ENCODE measurements around the gene UVSSA. TPM values are rescaled to one million over a fixed set of nuclear protein-coding genes. Genes with fewer than 3 reads are reported as not detected.

The UVSSA gene
- total RNA-seq, 1 donor from 2014 or later = 5.9 TPM

DNA sequence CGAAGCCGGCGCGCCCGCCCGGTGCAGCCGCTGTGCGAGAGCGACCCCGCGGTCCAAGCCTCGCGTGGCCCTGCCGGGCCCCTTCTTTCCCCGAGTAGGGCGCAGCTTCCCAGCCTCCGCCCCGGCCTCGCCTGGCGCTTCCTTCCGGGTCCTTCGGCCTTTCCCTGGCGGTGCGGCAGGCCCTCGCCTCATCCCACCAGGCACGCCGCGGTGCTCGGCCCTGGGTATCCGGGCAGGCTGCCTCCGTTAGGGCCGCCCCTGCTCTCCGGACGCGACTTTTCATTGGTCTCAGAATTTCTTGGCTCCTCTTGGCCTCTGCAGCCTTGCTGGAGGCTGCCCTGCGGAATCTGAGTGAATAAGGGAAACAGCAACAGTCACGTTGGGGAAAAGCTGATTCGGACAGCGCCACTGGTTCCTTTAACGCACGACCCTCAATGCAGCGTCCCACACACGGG is 429 bp downstream of the UVSSA start:
- peaks cover 57% of the 10 kb centered on the region for H3K4me1 ChIP-seq
- intact Hi-C loops (cut with micrococcal nuclease) = loop anchor here (10.0 kb wide), 1 partner anchor 93 kb away; no protein-coding TSS in a partner anchor

DNA sequence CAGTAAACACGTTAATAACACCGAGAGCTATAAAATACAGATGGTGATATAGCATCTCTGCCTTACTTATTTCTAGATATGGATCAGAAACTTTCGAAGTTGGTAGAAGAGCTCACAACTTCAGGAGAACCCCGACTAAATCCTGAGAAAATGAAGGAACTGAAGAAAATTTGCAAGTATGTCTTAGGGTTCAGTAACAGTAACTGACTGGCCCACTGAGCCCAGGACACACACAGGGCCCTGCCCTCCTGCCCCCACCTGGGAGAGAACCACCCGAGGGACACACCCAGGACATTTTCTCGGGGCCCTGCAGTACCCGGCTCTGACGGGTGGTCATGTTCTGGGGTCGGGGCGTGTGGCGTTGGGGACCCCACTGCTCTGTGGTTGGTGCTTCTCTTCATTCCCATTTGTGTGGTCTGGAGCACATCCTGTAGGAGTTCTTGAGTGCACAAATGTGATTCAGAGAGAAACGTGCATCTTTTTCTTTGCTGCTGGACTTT is 1.1 kb downstream of the UVSSA start:
- DNase-seq = no peak
- peak overlapping the region; percentile 88 for H3K4me3 ChIP-seq
- no peak for TF ChIP-seq CTCF (IDR thresholded peaks at IDR 0.05; ENCODE audit: borderline replicate concordance)
- peaks cover 51% of the 10 kb centered on the region for H3K4me1 ChIP-seq
- intact Hi-C loops (cut with micrococcal nuclease) = loop anchor here (10.0 kb wide), 1 partner anchor 93 kb away; no protein-coding TSS in a partner anchor
- H3K9me3 ChIP-seq (replicated peaks) = no peaks in the 10 kb centered on the region
- peak overlapping the region; percentile 100 for H3K27ac ChIP-seq (replicated peaks)
- no peaks in the 10 kb centered on the region for H3K27me3 ChIP-seq (ENCODE audit: low read depth)
- H3K36me3 ChIP-seq = peaks cover 18% of the 10 kb centered on the region

More for the DNA sequence above, 429 bp downstream of the UVSSA start:
- DNase-seq = peak; percentile 78
- Histone ChIP-seq H3K9me3 (replicated peaks) (no peaks in the 10 kb centered on the region), H3K4me3 (peak overlapping the region; percentile 88), H3K27ac (replicated peaks) (peak overlapping the region; percentile 100), H3K27me3 (ENCODE audit: low read depth) (no peaks in the 10 kb centered on the region), H3K36me3 (peaks cover 12% of the 10 kb centered on the region)
- TF ChIP-seq CTCF (IDR thresholded peaks at IDR 0.05; ENCODE audit: borderline replicate concordance) = no peak

DNA sequence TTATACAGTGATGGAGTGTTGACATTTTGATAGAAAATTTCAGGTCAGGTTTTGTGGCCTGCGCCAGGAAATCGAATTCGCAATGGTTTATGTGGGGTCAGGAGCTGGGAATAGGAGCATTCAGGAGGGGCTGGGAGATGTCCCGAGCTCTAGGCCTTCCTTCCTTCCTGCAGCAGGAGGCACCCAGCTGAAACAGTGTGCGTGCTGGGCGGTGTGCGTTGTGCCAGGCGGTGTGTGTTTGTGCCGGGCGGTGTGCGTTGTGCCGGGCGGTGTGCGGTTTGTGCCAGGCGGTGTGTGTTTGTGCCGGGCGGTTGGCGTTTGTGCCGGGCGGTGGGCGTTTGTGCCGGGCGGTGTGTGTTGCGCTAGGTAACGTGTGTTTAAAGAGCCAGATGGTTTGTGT is 1.7 kb downstream of the UVSSA start:
- Histone ChIP-seq H3K36me3 (peaks cover 24% of the 10 kb centered on the region), H3K4me3 (no peak overlapping the region), H3K4me1 (peaks cover 50% of the 10 kb centered on the region), H3K27ac (replicated peaks) (peak overlapping the region; percentile 100), H3K9me3 (replicated peaks) (no peaks in the 10 kb centered on the region), H3K27me3 (ENCODE audit: low read depth) (no peaks in the 10 kb centered on the region)
- no peak for DNase-seq
- intact Hi-C loops (cut with micrococcal nuclease) = loop anchor here (10.0 kb wide), 1 partner anchor 94 kb away; no protein-coding TSS in a partner anchor
- no peak for TF ChIP-seq CTCF (IDR thresholded peaks at IDR 0.05; ENCODE audit: borderline replicate concordance)

DNA sequence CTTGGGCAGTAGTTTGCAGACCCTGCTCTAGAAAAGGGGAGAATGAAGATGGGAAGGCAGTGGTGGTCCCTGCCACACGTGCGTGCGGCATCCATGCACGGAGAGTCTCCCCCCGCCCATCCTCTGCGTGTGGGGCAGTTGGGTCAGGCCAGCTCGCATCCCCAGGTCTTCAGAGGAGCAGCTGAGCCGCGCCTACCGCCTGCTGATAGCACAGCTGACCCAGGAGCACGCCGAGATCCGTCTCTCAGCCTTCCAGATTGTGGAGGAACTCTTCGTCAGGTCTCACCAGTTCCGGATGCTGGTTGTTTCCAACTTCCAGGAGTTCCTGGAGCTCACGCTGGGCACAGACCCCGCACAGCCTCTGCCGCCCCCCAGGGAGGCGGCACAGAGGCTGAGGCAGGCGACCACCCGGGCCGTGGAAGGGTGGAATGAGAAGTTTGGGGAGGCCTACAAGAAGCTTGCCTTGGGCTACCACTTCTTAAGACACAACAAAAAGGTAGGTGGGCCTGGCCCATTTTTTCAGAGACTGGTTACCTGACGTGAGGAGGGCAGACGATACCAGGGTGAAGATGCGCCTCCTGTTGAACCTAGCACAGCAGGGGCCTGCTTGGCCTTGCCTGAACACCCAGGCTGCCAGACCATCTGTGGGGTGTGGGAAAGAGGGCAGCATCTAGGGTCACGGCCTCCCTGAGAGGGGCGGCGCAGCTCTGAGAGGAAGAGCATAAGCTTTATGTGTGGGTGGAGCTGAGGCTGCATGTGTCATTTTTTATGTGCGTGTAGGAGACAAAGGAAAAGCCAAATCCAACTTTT is 2.6 kb downstream of the UVSSA start:
- Histone ChIP-seq H3K27me3 (ENCODE audit: low read depth) (no peaks in the 10 kb centered on the region), H3K4me1 (peaks cover 50% of the 10 kb centered on the region), H3K36me3 (peaks cover 24% of the 10 kb centered on the region), H3K9me3 (replicated peaks) (no peaks in the 10 kb centered on the region), H3K27ac (replicated peaks) (no peak overlapping the region), H3K4me3 (no peak overlapping the region)
- DNase-seq = no peak
- intact Hi-C loops (cut with micrococcal nuclease) = loop anchor here (10.0 kb wide), 3 partner anchors 95 to 375 kb away; partner anchors contain the start of genes TACC3 and TMEM129
- TF ChIP-seq CTCF (IDR thresholded peaks at IDR 0.05; ENCODE audit: borderline replicate concordance) = no peak

DNA sequence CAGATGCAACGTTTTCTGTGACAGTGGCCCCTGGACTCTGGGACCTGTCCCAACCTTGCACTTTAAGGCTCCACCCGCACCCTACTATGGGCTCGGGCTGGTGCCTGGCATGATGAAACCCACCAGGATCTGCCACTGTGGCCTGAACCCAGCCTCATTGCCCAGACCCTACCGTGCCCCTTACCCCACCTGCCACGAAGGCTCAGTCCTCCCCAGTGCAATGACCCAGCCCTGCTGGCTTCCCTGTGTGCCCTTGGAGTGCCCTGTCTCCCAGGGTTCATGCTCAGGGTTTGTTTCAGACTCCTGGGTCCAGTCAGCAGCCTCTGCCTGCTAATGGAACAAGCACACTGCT is 3.1 kb downstream of the UVSSA start:
- H3K4me3 ChIP-seq = no peak overlapping the region
- no peak overlapping the region for H3K27ac ChIP-seq (replicated peaks)
- H3K9me3 ChIP-seq (replicated peaks) = no peaks in the 10 kb centered on the region
- H3K36me3 ChIP-seq = peaks cover 29% of the 10 kb centered on the region
- TF ChIP-seq CTCF (IDR thresholded peaks at IDR 0.05; ENCODE audit: borderline replicate concordance) = no peak
- intact Hi-C loops (cut with micrococcal nuclease) = loop anchor here (10.0 kb wide), 2 partner anchors 285 to 375 kb away; partner anchors contain the start of genes TACC3 and TMEM129
- no peaks in the 10 kb centered on the region for H3K27me3 ChIP-seq (ENCODE audit: low read depth)
- H3K4me1 ChIP-seq = peaks cover 44% of the 10 kb centered on the region
- no peak for DNase-seq
